ENCODE results near the gene FAM83B. TPM values are rescaled to one million over a fixed set of nuclear protein-coding genes. Genes with fewer than 3 reads are reported as not detected.
A peak's percentile ranks its signal among the peaks of the same experiment; 100 is the strongest.
"Not testable (repeated sequence)": the region's sequence is repeated elsewhere in the genome, so short reads cannot be mapped to it uniquely, and the experiment has no call there.

The FAM83B gene
- total RNA-seq, 1 experiment from 2014 or later: not detected

DNA sequence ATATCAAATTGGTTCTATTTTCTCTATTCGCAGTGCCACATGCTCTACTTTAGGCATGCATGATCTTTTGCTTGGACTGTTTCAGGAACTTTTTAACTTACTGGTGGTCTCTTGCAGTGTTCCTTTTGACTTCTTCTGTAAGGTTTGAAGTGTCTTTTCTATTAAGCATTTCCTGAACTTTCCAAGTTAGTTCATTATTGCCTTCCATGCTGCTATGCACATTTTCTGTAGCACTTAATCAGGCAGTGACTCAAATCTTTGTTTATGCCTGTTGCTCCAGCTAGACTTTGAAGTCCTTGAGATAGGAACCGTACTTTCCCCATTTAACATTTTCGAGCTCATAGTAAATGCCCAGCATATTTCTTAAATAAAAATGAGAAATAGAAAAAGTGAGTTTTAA, 52.2 kb downstream of the FAM83B start:
- DNase-seq (ENCODE audit: low read depth): no peak

DNA sequence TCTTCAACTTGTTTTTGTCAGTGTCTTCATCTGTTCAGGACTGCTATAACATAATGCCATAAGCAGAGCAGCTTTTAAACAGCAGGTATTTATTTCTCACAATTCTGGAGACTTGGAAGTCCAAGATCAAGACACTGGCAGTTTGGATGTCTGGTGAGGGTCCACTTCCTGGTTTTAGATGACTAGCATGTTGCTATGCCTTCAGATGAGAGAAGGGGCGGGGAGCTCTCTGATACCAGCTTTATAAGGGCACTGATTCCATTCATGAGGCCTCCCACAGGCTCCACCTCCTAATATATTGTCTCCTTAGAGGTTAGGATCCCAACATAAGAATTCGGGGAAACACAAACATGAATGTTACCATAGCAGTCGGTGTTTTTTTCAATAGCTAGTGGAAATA, 52.9 kb downstream of the FAM83B start:
- DNase-seq (ENCODE audit: low read depth): no peak

DNA sequence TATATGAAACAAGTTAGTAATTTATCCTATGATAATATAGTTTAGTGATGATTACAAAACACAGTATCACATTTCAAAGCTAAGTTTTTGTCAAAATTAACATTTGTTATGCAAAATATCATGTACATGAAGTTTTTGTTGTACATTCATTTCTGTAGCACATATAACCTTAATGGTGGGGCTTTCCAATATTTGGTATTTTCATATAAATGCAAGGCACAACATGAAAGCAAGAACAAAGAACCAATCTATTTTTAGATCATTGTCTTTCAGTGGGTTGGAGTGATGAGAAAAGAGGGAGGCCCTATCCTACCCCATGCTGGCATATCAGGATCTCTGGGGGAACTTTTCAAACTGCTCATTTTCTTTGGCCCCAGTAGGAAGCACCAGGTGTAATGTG, 53.4 kb downstream of the FAM83B start:
- no peak for DNase-seq (ENCODE audit: low read depth)

DNA sequence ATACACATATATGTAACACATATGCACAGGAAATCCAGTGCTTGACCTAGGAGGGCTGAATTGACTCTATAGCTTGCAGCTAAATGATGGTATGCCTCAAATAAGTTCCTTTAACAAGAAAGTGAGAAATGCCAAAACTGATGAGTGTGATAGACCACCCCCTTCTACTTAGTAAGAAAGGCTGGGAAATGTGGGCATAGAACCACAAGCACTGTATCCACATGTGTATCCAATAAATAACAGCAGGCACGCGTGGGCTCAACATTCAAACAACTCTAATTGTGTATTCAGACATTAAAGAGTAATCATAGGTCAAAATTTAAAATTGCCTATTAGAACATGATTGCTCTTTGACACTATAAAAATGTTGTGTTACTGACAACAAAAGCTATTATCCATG, 54.1 kb downstream of the FAM83B start:
- DNase-seq (ENCODE audit: low read depth): no peak

DNA sequence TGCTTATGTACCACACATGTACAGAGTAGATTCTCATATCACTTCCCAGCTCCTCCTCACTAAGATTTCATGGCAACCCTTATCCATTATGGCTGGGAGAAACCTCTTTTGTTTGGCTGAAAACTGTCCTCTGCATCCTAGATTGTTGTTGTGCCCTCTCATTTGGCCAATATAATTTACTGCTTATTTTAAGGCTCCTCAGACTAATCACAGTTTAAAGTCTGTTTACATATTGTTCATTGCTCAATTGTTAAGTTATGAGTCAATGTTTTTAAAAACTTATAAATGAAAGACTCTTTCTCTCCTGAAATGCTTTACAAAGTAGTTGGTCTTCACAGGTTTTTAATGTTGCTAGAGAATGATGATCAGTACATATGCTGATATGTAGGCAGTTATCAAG, 57.3 kb downstream of the FAM83B start:
- no peak for DNase-seq (ENCODE audit: low read depth)

DNA sequence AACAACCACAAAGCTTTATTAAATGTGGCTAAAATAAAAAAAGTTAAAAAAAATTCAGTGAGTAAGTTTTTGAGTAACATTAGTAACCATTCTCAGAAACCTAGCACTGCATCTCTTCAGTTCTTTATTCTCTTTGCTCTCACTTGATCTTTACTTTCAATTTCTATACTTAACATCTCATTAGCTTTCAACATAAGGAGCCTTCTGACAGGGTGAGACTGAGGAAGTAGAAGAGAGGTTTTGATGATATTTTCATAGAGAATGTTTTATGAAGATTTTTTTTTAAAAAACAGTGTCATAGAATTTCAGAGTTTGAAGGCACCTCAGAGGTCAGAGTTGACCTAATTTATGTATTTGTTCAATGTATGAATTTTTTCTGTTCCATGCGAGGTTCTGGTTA, 60.8 kb downstream of the FAM83B start:
- DNase-seq (ENCODE audit: low read depth): no peak

DNA sequence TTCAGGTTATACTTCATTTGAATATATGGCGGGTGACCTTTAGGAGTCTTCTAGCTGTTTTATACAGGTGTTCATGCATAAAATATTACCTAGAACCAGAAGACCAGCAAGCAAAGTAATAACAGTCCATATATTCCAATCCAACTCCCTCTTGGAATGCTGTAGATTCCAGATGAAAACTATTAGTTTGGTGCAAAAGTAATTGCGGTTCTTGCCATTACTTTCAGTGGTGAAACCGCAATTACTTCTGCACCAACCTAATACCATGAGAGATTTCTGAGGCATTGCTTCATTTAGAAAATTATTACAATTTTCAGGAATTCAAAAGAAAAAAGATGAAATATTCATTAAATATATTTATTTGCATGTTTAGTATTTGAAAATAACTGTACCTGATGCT, 62.6 kb downstream of the FAM83B start:
- DNase-seq (ENCODE audit: low read depth): no peak

DNA sequence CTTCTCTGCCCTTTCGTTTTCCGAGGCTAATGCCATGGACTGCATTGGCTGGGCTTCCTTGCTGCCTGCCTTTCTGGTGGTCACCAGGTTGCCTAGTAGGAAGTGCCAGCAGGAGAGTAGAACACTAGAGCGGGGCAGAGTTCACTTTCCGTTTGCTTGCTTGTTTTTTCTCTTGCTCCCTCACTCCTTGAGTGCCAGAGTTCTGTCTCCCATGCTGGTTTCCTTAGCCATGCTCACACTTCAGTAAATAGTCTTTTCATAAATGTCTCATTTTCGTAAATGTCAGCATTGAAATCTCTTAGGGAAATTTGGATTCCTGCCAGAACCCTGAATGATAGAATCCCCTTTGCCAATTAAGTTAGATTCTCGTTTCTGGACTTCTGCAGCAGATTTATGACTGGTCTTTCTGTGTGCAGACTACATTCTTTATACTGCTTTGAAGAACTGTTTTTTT, 63.9 kb downstream of the FAM83B start:
- DNase-seq (ENCODE audit: low read depth): peak; percentile 16

DNA sequence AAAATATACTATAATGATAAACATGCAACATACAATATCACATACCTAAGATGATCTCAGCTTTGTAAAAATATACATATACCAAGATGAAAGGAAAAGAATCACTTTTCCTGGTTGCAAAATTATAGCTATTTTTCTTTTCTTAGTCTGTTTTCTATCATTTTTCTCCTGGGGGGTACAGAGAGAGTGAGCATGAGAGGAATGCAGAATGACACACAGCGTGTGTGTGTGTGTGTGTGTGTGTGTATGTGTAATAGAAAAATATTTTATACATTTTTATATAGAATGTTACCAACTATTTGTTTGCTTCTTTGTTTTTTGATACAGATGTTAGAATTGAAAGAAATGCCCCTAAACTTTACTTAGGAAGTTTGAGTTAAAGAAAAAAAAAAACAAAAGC, 64.3 kb downstream of the FAM83B start:
- no peak for DNase-seq (ENCODE audit: low read depth)

DNA sequence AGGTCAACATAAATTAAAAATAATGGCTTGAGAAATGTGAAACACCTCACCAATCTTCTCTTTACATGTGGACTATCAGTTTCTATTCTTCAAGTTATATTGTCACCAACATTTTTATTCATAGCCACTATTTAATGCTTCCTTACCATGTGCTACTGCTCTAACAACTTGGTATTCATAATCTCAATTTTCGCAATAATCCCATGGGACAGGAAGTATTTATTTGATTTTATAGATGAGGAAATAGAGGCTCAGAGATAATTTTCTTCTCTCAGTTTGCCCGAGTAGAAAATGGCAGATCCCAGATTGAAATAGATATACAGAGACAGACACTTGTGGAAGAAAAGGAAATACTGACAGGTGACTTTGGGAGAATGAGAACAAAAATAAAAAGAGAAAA, 66.6 kb downstream of the FAM83B start:
- DNase-seq (ENCODE audit: low read depth): no peak

DNA sequence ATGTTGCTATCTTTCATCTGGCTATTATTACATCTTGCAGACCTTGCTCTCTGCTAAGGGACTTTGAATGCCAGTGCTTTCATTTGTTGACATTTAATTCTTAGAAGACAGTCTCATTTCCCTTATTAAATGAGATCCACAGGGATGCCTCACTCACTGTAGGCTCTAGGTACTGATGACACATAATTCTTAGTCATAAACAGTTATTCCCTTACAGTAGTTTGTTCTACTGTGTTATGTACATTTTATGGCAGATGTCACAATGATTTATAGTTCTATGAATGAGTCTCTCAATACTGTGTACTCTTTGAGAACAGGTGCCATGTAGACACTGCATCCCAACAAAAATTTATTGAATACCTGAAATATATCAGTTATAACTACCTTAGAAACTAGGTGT, 70.3 kb downstream of the FAM83B start:
- peak; percentile 3 for DNase-seq (ENCODE audit: low read depth)

DNA sequence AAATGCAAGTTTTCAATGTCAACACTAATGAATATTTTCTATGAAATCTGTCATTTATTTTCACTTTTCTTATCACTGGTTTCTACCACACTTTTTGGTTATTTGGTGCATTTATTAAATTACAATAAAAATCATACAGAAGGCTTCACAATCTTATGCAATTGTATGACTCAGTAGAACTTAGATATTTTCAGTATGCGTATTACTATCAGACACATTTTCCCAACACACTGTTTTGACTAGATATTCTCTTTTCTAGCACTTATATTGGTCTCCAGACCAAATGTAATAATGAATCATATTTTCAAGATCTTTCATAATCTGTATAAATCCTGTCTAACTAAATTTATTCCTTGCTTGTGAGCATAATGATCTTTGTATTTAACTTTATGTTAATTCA, 74.1 kb downstream of the FAM83B start:
- DNase-seq (ENCODE audit: low read depth): no peak

DNA sequence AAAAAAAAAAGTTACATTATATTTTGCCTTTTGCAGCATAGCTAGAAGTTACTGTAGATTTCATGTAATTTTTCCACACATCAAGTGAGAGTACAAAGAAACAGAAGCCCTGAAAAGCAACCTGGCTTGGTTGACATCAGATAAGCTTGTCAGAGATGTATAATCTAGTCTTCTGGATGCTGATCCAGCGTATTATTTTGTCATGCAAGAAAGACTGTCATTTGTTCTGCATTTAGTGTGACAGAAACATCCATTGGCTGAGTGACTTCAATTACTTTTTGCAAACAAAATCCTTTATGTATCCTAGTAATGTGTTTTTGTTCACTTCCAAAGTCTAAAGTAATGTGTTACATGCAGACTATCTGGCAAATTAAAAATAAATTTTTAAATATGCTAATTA, 75.3 kb downstream of the FAM83B start:
- DNase-seq (ENCODE audit: low read depth): no peak

DNA sequence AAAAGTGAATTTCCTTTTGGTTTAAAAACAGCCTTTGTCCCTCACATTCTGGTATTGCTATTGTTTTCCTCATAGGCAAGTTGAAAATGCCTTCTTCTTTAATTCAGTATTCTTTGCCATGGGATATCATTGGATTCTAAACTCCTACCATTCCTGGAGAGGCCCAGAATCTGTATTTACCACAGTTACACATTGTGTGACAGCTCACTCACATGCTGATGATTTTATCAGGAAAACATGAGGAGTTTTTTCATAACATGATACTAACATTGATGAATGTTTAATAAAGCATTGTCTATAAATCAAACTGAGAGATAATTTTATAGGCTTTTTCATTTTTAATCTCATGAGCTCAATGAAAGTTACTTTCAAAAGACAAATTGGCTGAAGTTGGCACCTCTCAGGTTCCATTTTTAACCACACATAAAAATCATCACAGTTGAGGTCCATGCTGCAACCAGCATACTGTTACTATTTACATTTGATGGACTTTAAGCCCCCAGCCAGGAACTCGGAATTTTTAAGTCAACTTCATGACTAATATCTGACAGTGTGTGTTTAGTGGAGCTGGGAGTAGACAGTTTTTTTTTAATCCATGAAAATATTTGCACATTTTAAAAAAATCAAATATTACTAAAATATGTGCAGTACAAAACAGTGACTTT, 82.8 kb downstream of the FAM83B start:
- no peak for DNase-seq (ENCODE audit: low read depth)

DNA sequence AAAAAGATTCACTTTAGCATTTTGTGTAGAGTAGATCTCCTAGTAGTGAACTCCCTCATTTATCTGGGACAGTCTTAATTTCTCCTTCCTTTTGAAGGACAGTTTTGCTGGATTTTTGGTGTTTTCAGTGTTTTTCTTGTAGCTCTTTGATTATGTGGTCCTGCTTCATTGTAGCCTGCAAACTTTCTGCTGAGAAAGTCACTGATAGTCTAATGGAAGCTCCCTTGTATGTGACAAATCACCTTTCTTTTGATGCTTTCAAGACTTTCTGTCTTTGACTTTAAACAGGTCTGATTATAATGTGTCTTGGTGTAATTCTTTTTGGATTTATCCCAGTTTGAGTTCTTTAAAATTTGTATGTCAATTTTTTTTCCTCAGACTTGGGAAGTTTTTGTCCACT, 86.1 kb downstream of the FAM83B start:
- DNase-seq (ENCODE audit: low read depth): no peak

DNA sequence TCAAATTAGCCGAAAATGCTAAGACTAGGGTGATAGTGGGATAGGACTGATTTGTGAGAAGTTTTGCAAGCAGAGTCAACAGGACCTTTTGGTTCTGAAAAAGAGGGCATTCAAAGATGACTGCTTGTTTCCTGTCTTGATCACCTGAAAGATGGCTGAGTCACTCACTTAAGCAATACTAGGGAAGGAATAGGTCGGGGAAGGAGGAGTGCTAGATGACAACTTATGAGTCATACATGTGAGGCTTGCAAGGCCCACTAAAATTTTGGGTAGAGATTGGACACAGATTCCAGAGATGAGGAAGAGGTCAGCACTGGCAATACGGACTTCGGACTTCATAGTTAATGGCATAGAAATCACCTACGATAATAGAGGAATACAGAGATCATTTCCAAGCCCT, 89.2 kb downstream of the FAM83B start:
- peak; percentile 49 for DNase-seq (ENCODE audit: low read depth)

DNA sequence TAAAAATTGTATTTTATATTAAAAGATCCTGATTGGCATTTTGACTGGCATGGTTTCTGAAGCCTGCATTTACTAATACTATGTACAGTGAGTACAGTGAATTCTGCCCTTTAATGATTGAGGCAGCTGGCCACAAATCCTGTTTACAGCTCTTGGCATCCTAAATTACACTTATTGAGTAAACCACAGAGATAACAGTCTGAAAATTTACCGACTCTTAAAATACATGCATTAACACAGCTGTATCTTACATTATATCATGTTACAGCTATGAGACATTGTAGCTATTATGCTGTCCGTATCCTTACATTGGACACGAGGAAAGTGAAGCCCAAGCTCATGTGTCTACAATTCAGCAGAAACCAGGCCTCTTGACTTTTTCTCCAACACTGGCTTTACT, 90.8 kb downstream of the FAM83B start:
- no peak for DNase-seq (ENCODE audit: low read depth)

DNA sequence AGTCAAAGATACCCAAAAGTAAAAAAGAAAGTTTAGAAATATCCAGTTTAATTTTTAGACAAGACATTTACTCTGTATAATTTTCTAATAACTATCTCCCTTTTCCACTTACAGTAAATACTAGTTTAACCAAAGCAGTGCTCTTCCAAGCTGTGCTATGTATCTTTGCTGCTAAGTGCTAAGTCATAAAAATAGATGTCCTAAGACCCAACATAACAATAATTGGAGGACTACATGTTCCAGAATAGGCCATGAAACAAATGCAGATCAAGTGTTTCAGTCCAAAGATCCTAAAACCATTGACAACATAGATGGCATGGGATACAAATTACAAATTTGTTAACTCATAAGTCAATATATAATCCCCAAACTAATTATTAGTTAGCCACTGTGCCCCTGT, 111.1 kb downstream of the FAM83B start:
- no peak for DNase-seq (ENCODE audit: low read depth)

DNA sequence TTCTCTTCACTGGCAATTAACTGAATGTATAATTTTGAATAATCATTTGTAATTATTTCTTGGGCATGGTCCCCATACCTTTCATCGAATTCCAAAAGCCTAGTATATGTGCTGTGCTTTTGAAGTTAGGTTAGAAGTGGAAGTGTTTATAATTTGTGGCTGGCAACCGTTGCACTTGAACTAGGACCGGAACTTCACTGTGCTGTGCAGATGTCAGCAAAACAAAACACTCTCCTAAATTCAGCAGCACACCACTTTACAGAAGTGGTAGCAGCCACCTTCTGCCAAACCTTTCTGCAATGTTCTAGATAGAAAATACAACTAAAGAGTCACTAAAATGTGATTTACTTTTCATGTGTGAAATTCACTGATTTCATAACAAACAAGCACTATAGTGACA, 111.9 kb downstream of the FAM83B start:
- DNase-seq (ENCODE audit: low read depth): no peak

DNA sequence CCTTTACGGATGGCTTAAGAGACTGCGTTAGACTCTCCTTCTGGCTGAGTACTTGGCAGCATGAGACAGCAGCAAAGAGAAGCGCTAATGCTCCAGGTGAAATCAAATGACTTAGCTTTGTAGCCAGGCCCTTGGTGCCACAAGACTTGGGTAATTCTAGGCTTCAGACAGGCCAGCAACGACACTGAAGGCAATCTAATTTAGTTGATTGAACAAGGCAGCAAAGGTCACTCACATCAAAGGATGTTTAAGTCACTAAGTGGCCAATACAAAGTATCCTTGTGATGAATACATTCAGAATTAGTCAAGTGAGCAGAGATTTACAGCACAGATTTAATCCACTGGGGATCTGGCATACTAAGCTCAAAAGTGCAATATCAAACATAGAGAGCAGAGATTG, 113.2 kb downstream of the FAM83B start:
- DNase-seq (ENCODE audit: low read depth): no peak

DNA sequence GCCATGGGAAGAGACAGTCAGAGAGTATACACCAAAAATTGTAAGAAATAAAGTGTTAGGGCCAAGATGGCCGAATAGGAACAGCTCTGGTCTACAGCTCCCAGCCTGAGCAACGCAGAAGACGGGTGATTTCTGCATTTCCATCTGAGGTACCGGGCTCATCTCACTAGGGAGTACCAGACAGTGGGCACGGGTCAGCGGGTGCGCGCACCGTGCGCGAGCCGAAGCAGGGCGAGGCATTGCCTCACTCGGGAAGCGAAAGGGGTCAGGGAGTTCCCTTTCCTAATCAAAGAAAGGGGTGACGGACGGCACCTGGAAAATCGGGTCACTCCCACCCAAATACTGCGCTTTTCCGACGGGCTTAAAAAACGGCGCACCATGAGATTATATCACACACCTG, 114.8 kb downstream of the FAM83B start:
- not testable (repeated sequence) for DNase-seq (ENCODE audit: low read depth)

DNA sequence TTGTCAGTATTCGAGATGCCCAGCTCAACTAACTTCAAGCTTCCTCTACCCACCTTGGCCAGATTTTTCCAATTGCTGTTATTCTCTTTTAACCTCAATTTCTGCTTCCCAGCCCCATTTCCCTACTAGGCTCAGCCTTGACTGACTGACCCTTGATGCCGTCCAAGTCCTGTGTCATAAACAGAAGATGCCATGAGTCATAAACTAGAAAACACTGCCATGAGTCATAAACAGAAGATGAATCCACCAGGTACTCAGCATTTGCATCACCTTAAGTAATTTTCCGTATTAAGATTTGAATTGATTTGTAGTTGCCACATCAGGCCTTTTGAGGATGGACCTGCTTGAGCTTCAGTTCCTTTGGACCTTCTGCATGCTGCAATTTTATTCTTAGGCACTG, 123.8 kb downstream of the FAM83B start:
- no peak for DNase-seq (ENCODE audit: low read depth)

DNA sequence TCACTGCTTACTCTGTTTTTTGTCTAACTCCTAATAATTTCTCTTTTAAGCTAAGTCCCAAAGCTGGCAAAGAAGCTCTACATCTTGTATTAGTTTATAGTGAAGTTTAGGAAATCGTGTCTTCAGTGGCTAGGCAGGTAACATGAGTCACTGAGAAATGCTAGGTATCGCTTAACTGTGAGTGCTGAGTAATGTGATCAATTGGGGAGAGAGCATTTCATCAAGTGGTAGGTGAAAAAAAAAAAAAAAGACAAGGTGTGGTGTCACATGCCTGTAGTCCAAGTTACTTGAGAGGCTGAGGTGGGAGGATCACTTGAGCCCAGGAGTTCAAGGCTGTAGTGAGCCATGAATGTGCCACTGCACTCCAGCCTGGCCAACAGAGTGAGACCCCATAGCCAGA, 125.3 kb downstream of the FAM83B start:
- no peak for DNase-seq (ENCODE audit: low read depth)

DNA sequence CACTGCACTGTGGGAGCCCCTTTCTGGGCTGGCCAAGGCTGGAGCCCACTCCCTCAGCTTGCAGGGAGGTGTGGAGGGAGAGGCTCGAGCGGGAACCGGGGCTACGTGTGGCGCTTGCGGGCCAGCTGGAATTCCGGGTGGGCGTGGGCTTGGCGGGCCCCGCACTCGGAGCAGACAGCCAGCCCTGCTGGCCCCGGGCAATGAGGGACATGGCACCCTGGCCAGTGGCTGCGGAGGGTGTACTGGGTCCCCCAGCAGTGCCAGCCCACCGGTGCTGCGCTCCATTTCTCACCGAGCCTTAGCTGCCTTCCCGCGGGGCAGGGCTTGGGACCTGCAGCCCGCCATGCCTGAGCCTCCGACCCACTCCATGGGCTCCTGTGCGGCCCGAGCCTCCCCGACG, 132.6 kb downstream of the FAM83B start:
- not testable (repeated sequence) for DNase-seq (ENCODE audit: low read depth)

Measured in RPMI7951 (cell line).